ENCODE results near the gene RAP1GAP2. TPM values are rescaled to one million over a fixed set of nuclear protein-coding genes. Genes with fewer than 3 reads are reported as not detected.

Gene RAP1GAP2
- total RNA-seq: 0.83 and 1.5 TPM in 2 replicates

DNA sequence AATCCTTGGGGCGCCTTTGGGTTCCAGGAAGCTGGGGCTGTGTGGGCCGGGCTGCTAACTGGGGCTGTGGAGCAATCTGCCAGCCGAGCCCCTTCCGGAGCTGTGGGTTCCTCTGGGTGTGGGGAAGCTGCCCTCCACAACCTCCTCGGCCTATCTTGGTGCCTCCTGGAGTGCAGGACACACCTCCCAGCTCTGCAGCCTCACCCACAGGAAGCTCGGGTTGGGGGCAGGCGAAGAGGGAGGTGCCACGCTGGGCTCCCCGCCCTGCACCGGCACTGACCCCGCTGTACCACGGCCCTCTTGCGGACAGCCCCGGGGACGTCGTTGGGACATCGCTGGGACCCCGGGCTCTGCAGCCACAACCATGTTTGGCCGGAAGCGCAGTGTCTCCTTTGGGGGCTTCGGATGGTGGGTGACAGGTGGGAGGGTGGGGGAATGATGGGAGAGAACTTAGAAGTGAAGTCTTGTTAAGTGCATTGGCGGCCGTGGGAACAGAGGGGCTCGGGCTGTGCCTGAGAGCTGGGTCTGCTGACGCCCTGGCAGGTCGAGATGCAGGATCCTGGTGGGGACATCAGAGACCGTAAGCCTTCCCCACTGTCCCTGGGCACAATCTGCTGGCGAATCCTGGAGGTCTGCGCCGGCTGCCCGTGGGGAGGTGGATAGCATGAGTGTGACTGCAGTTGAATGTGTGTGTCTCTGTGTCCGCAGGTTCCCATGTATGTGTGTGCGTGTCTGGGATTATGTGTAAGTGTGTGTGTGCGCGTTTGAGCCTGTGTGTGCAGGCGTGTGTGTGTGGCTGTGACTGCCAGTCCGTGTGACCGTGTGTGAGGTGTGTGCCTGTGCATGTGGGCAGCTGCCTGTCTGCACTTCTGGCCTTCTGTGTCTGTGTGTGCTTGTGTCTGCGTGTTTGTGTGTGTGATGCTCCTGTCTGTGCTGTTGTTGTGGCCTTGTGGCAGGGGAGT, at the start of gene RAP1GAP2:
Gene RAP1GAP2, plus strand, starts transcription at position 275 of the 962 bp plus-strand sequence. Its CDS starts 90 bp downstream, at position 365.

DNA sequence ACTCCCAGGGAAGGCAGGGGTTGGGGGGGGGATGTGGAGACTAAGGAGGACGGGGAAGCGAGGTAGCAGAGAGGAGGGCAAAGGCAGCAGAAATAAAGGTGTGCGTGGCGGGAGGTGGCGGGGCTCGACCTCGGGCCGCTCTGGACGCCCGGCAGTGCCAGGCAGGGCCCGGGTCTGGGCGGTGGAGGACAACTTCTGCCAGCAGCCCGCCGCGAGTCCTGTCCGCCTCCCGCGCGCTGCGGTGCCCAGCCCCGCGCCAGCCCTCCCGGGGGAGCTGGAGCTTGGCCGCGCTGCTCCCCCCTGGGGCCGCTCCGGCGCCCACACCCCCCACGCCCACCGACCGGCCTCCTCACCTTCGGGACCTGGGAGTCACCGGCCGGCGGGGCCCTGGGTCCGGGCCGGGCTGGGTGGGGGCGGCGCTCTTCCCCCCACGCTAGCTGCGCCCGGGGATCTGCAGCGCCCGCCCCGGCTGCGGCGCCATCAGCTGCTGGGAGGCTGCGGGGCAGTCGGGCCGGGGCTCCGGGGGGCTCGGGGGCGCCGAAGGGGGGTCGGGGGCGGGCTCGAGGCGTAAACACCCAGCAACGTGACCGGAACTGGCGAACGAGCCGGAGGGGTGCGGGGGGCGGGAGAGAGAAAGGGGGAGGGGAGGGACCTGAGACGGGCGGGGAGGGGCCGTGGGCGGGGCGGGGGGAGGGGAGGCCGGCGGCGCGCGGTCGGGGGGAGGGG, 47.0 kb upstream of the RAP1GAP2 start, which contains the start of gene CCDC92B:
Gene CCDC92B, minus strand, starts transcription at position 595 of the 726 bp plus-strand sequence. CDS start 14,507 bp downstream, outside the sequence.

GRCh38 chr17:3063507-3063906, 267.3 kb downstream of the RAP1GAP2 start, which contains the start of gene OR1D5:
Gene OR1D5 (minus strand): TSS chr17:3063607. CDS start chr17:3063607, 0 bp downstream.

Other genes starting within 250 kb of the RAP1GAP2 start
- gene PAFAH1B1, start 202.8 kb upstream of the RAP1GAP2 start, total RNA-seq: 98.1 and 146 TPM in 2 replicates
- gene CLUH, start 84.7 kb upstream of the RAP1GAP2 start, total RNA-seq: 31.1 and 57.2 TPM in 2 replicates
- gene CCDC92B, start 46.8 kb upstream of the RAP1GAP2 start, total RNA-seq: not detected in 2 replicates